Measurements from ENCODE around the gene MAGED2. TPM values are rescaled to one million over a fixed set of nuclear protein-coding genes. Genes with fewer than 3 reads are reported as not detected.
"Not testable (repeated sequence)": the region's sequence is repeated elsewhere in the genome, so short reads cannot be mapped to it uniquely, and the experiment has no call there.

MAGED2 gene
- total and polyA plus RNA-seq, 5 donors from 2014 or later: 61.0 to 116 (median 105) TPM

DNA sequence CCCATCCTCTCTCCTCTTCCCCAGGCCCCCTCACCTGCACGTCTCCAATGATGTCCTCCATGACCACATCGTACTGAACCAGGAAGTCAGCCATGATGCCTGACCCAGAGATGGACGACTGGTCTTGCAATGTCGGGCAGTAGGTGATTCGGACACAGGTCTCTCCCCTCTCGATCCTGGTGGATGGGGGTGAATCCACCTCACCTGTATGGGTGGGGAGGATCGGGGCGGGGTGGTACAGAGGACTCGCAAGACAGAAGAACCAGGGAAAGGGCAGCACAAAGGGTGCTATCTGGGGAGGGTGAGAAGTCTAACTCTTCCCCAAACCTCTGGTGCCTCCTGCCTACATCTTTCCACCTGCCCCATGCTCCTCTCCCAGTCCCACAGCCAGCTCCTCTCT lies 19.1 kb upstream of the MAGED2 start:
- Mint-ChIP-seq H3K27me3 (no peaks in the 10 kb centered on the region), H3K9me3 (no peaks in the 10 kb centered on the region), H3K4me1 (peaks cover 0 to 4% (median 2%) of the 10 kb centered on the region in 4 donors), H3K27ac (no peak overlapping the region), H3K4me3 (no peak overlapping the region), H3K36me3 (no peaks in the 10 kb centered on the region)
- Histone ChIP-seq H3K27ac (ENCODE audit: insufficient read depth, low read length, poor library complexity, severe bottlenecking) (no peak overlapping the region), H3K4me3 (ENCODE audit: low read depth, low read length) (no peak overlapping the region), H3K9me3 (ENCODE audit: control insufficient read depth in 2 of 2, low read length in 2 of 2) (no peaks in the 10 kb centered on the region), H3K4me1 (ENCODE audit: control insufficient read depth, insufficient read depth, low read length, poor library complexity, severe bottlenecking) (no peaks in the 10 kb centered on the region), H3K27me3 (ENCODE audit: control insufficient read depth, insufficient read depth, low read length) (no peaks in the 10 kb centered on the region), H3K36me3 (ENCODE audit: control insufficient read depth, insufficient read depth, low read length) (no peaks in the 10 kb centered on the region)
- ATAC-seq (ENCODE audit: low read depth in 2 of 2): no peak
- no peak for DNase-seq

DNA sequence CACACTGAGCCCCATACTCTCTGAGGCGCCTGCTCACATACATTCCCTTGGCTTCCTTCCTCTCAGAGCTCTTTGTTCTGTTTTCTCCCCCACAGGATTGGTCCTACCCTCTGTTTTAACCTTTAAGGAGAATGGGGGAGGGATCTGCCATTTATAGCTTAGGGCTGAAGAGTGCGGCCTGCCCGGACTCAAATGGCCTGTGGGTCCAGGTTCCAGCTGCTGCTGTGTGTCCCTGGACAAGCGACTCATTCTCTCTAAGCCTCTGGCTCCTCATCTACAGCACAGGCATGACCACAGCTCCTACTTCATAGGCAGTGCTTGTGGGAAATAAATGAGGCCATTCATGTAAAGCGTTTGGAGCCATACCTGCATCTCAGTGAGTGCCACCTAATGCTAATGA lies 18.1 kb upstream of the MAGED2 start:
- H3K4me1 Mint-ChIP-seq; H3K36me3 Mint-ChIP-seq; H3K4me1 ChIP-seq (ENCODE audit: control insufficient read depth, insufficient read depth, low read length, poor library complexity, severe bottlenecking); H3K36me3 ChIP-seq (ENCODE audit: control insufficient read depth, insufficient read depth, low read length); H3K9me3 Mint-ChIP-seq; H3K27me3 ChIP-seq (ENCODE audit: control insufficient read depth, insufficient read depth, low read length); H3K4me3 Mint-ChIP-seq; ATAC-seq (ENCODE audit: low read depth in 2 of 2); H3K27ac ChIP-seq (ENCODE audit: insufficient read depth, low read length, poor library complexity, severe bottlenecking); DNase-seq; H3K4me3 ChIP-seq (ENCODE audit: low read depth, low read length); H3K27me3 Mint-ChIP-seq; H3K9me3 ChIP-seq (ENCODE audit: control insufficient read depth in 2 of 2, low read length in 2 of 2): not testable (repeated sequence)
- H3K27ac Mint-ChIP-seq: peak overlapping the region in 1 of 3 donors; percentile 60

DNA sequence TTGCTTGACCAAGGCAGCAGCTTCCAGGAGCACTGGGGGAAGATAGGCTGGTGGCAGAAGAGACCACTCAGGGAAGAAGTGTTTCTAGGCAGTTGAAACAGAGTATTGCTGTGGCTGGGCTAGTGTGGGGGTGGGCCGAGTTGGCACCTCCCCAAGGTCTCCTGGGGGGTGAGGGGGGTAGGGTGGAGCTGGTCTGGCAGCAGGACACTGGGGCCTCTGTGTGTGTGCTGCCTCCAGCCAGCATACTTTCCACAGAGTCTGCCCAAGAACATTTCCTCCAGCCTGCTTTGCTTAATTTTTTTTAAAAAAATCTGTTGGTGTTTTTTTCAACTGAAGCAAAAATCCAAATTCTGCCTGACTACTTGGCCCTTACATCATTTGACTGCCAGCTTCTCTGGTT lies 13.5 kb upstream of the MAGED2 start:
- DNase-seq: no peak
- no peaks in the 10 kb centered on the region for H3K4me1 ChIP-seq (ENCODE audit: control insufficient read depth, insufficient read depth, low read length, poor library complexity, severe bottlenecking)
- H3K27me3 ChIP-seq (ENCODE audit: control insufficient read depth, insufficient read depth, low read length): no peaks in the 10 kb centered on the region
- no peak overlapping the region for H3K27ac ChIP-seq (ENCODE audit: insufficient read depth, low read length, poor library complexity, severe bottlenecking)
- Mint-ChIP-seq H3K27me3 (peaks cover 5% of the 10 kb centered on the region), H3K4me1 (no peaks in the 10 kb centered on the region), H3K9me3 (peaks cover 0 to 2% (median 0%) of the 10 kb centered on the region in 7 donors), H3K27ac (no peak overlapping the region), H3K4me3 (no peak overlapping the region), H3K36me3 (no peaks in the 10 kb centered on the region)
- no peak overlapping the region for H3K4me3 ChIP-seq (ENCODE audit: low read depth, low read length)
- H3K36me3 ChIP-seq (ENCODE audit: control insufficient read depth, insufficient read depth, low read length): no peaks in the 10 kb centered on the region
- H3K9me3 ChIP-seq (ENCODE audit: control insufficient read depth in 2 of 2, low read length in 2 of 2): no peaks in the 10 kb centered on the region
- ATAC-seq (ENCODE audit: low read depth in 2 of 2): no peak

DNA sequence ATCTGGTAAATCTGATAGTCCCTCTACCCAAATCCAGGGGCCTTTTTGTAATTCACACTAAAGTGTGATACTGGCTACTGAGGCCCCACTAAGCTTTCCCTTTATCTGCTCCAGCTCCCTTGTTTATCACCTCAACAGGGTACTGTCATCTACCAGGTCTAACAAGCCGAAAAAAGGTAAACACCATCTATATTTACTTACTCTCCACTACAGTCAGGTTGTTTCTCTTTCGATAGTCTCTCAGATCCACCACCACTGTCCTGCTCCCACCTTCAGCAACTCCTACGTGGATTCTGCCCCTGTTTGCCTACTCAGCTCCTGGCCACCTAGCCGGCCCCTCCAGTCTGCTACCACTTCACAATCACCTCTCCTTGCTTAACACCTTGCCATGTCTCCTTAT lies 12.8 kb upstream of the MAGED2 start:
- no peaks in the 10 kb centered on the region for H3K36me3 Mint-ChIP-seq
- Histone ChIP-seq H3K27ac (ENCODE audit: insufficient read depth, low read length, poor library complexity, severe bottlenecking) (no peak overlapping the region), H3K4me3 (ENCODE audit: low read depth, low read length) (no peak overlapping the region), H3K27me3 (ENCODE audit: control insufficient read depth, insufficient read depth, low read length) (no peaks in the 10 kb centered on the region), H3K9me3 (ENCODE audit: control insufficient read depth in 2 of 2, low read length in 2 of 2) (no peaks in the 10 kb centered on the region), H3K4me1 (ENCODE audit: control insufficient read depth, insufficient read depth, low read length, poor library complexity, severe bottlenecking) (no peaks in the 10 kb centered on the region), H3K36me3 (ENCODE audit: control insufficient read depth, insufficient read depth, low read length) (no peaks in the 10 kb centered on the region)
- no peak for DNase-seq
- H3K4me3 Mint-ChIP-seq: no peak overlapping the region
- peaks cover 5% of the 10 kb centered on the region for H3K27me3 Mint-ChIP-seq
- no peak overlapping the region for H3K27ac Mint-ChIP-seq
- H3K9me3 Mint-ChIP-seq: peaks cover 0 to 2% (median 0%) of the 10 kb centered on the region in 7 donors
- ATAC-seq (ENCODE audit: low read depth in 2 of 2): no peak
- no peaks in the 10 kb centered on the region for H3K4me1 Mint-ChIP-seq

DNA sequence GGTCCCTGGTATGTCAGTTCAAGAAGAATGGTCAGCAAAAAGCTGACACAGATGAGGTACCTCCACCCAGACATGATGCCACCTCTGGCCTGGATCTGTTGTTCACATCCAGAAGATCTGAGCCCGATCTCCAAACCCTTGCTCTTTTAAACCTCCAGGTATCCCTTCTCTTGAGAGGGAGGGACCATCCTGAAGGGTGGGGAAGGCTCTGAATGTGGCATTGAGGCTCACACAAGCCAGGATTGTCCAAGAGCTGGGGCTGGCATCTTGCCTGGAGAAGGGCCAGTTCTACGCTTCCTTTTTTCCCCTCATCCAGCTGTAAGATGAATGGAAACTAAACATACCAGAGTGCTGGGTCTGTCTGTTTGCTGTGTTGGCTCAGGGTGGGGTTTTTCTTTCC lies 9.4 kb upstream of the MAGED2 start, which contains the start of gene ITIH6:
Gene ITIH6 (minus strand): TSS at position 119 of the 400 bp plus-strand sequence. CDS start 45 bp downstream, at position 74.
- Histone ChIP-seq H3K36me3 (ENCODE audit: control insufficient read depth, insufficient read depth, low read length) (no peaks in the 10 kb centered on the region), H3K4me3 (ENCODE audit: low read depth, low read length) (no peak within 1 kb of the TSS), H3K9me3 (ENCODE audit: control insufficient read depth in 2 of 2, low read length in 2 of 2) (no peaks in the 10 kb centered on the region), H3K4me1 (ENCODE audit: control insufficient read depth, insufficient read depth, low read length, poor library complexity, severe bottlenecking) (no peaks in the 10 kb centered on the region), H3K27ac (ENCODE audit: insufficient read depth, low read length, poor library complexity, severe bottlenecking) (no peak within 1 kb of the TSS), H3K27me3 (ENCODE audit: control insufficient read depth, insufficient read depth, low read length) (no peaks in the 10 kb centered on the region)
- peaks cover 5% of the 10 kb centered on the region for H3K27me3 Mint-ChIP-seq
- no peak within 1 kb of the TSS for H3K27ac Mint-ChIP-seq
- ATAC-seq (ENCODE audit: low read depth in 2 of 2) (no peak), DNase-seq (no peak)
- no peaks in the 10 kb centered on the region for H3K4me1 Mint-ChIP-seq
- H3K4me3 Mint-ChIP-seq: no peak within 1 kb of the TSS
- no peaks in the 10 kb centered on the region for H3K36me3 Mint-ChIP-seq
- peaks cover 0 to 2% (median 0%) of the 10 kb centered on the region in 7 donors for H3K9me3 Mint-ChIP-seq

DNA sequence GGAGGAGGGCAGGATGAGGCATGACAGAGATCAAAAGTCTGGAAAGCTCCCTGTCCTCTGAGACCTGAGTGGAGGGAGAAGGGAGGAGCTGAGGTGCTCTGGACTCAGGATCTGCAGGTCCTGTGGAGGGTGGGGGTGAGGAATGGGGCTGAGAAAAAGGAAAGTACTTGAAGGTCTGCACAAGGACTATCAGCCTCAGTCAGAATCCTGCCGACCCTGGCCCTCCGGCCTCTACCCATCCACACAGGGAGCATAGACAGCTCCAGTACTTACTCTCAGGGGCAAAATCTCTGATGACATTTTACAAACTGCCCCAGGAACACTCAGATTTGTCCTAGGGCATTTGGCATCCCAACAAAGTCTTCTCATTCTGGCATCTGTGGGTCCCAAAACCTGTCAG lies 8.5 kb upstream of the MAGED2 start:
- Mint-ChIP-seq H3K36me3 (no peaks in the 10 kb centered on the region), H3K27ac (no peak overlapping the region), H3K4me1 (no peaks in the 10 kb centered on the region), H3K9me3 (peaks cover 0 to 2% (median 0%) of the 10 kb centered on the region in 7 donors), H3K27me3 (peaks cover 5% of the 10 kb centered on the region), H3K4me3 (no peak overlapping the region)
- no peak overlapping the region for H3K27ac ChIP-seq (ENCODE audit: insufficient read depth, low read length, poor library complexity, severe bottlenecking)
- DNase-seq: no peak
- H3K9me3 ChIP-seq (ENCODE audit: control insufficient read depth in 2 of 2, low read length in 2 of 2): no peaks in the 10 kb centered on the region
- H3K36me3 ChIP-seq (ENCODE audit: control insufficient read depth, insufficient read depth, low read length): no peaks in the 10 kb centered on the region
- no peaks in the 10 kb centered on the region for H3K4me1 ChIP-seq (ENCODE audit: control insufficient read depth, insufficient read depth, low read length, poor library complexity, severe bottlenecking)
- no peak for ATAC-seq (ENCODE audit: low read depth in 2 of 2)
- no peaks in the 10 kb centered on the region for H3K27me3 ChIP-seq (ENCODE audit: control insufficient read depth, insufficient read depth, low read length)
- H3K4me3 ChIP-seq (ENCODE audit: low read depth, low read length): no peak overlapping the region

DNA sequence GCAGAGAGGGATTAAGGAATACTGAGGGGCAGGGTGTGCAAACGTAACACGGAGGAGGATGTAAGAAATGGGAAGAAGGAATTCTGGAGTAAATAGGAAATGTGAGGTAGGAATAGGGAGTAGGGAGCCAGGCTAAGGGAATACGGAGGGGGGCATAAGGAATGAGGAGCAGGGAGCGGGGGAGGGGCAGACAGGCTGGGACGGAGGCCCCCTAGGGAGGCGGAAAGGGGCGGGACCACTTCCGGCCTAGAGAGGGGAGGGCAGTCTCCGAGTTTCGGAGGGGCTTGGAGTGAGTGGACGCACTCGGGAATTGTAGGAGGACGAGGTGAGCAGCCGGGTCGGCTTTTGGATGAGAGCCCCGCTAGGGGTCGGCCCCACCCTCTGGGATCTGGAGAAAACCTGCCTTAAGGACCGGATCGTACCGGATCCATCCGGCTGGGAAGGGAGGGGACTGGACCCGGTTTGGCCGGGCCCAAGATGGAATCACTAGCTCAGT lies 612 bp downstream of the MAGED2 start:
- Histone ChIP-seq H3K4me1 (ENCODE audit: control insufficient read depth, insufficient read depth, low read length, poor library complexity, severe bottlenecking) (peaks cover 17% of the 10 kb centered on the region), H3K27ac (ENCODE audit: insufficient read depth, low read length, poor library complexity, severe bottlenecking) (peak overlapping the region; percentile 78), H3K9me3 (ENCODE audit: control insufficient read depth in 2 of 2, low read length in 2 of 2) (no peaks in the 10 kb centered on the region), H3K27me3 (ENCODE audit: control insufficient read depth, insufficient read depth, low read length) (no peaks in the 10 kb centered on the region), H3K36me3 (ENCODE audit: control insufficient read depth, insufficient read depth, low read length) (peaks cover 25% of the 10 kb centered on the region), H3K4me3 (ENCODE audit: low read depth, low read length) (peak overlapping the region; percentile 79)
- Mint-ChIP-seq H3K9me3 (no peaks in the 10 kb centered on the region), H3K36me3 (no peaks in the 10 kb centered on the region), H3K4me1 (peaks cover 3 to 24% (median 13%) of the 10 kb centered on the region in 4 donors), H3K27ac (peak overlapping the region; percentile 95 to 97 (median 96)), H3K4me3 (peak overlapping the region; percentile 95 to 97 (median 95)), H3K27me3 (peaks cover 8% of the 10 kb centered on the region)
- peak in 1 of 3 donors; percentile 36 for DNase-seq
- peak; percentile 7 to 20 for ATAC-seq (ENCODE audit: low read depth in 2 of 2)

Measured in CD4-positive, CD25-positive, alpha-beta regulatory T cell (primary cell).